ENCODE data around the gene PIK3R1.

Gene PIK3R1

DNA sequence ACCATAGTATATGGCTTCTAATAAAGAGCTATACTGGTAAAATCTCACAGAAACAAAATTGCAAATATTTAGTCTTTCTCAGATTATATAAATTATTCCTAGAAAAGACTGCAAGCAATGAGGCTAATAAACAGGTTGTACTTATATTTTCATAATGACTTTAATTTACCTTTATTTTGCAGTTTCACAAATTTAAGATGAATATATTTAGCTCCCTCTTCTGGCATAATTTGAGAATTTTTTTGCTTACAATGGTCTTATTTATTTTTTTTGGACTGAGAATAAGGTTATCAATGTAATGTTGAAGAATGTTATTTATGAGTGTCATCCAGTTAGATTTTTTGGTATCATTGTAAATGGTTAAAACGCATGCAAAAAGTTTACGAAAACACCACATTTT lies 56.7 kb downstream of the PIK3R1 start:
- TF ChIP-seq, protein P1, sequence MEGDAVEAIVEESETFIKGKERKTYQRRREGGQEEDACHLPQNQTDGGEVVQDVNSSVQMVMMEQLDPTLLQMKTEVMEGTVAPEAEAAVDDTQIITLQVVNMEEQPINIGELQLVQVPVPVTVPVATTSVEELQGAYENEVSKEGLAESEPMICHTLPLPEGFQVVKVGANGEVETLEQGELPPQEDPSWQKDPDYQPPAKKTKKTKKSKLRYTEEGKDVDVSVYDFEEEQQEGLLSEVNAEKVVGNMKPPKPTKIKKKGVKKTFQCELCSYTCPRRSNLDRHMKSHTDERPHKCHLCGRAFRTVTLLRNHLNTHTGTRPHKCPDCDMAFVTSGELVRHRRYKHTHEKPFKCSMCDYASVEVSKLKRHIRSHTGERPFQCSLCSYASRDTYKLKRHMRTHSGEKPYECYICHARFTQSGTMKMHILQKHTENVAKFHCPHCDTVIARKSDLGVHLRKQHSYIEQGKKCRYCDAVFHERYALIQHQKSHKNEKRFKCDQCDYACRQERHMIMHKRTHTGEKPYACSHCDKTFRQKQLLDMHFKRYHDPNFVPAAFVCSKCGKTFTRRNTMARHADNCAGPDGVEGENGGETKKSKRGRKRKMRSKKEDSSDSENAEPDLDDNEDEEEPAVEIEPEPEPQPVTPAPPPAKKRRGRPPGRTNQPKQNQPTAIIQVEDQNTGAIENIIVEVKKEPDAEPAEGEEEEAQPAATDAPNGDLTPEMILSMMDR (IDR thresholded peaks at IDR 0.05; ENCODE audit: low read depth, low read length, missing control alignments): no peak
- DNase-seq (ENCODE audit: low read depth): no peak
- no peak overlapping the region for H3K4me3 ChIP-seq (ENCODE audit: low read depth, low read length)

DNA sequence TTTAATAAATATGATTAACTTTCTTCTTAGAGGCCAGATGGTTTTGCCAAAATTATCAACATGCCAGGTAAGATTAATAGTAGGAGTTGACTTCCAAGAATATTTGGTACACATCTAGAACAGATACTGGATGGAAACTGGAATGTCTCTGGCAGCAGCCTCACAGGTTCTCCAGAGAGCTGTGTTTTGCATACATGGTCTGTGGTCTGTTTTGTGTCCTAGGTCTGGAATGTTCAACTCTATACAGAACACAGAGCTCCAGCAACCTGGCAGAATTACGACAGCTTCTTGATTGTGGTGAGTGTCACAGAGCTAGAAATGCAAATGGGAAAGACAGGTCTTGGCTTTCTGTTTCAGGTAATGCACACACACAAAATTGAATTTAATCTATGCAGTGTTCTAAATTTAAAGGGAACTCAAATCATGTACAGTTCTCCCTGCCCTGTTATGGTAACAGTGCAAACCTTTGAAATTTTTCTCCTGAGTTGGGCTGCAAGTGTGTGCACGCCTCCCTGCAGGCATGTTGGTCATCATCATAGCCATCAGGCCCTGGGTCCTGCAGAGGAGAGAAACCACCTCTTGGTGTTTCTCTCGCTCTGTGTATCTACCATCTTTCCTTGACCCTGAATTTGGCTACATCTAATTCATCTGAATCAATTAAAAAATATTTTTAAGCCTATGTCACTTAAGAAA lies 58.3 kb downstream of the PIK3R1 start:
- DNase-seq (ENCODE audit: low read depth): no peak
- no peak overlapping the region for H3K4me3 ChIP-seq (ENCODE audit: low read depth, low read length)
- TF ChIP-seq, protein P1 (IDR thresholded peaks at IDR 0.05; ENCODE audit: low read depth, low read length, missing control alignments): no peak

DNA sequence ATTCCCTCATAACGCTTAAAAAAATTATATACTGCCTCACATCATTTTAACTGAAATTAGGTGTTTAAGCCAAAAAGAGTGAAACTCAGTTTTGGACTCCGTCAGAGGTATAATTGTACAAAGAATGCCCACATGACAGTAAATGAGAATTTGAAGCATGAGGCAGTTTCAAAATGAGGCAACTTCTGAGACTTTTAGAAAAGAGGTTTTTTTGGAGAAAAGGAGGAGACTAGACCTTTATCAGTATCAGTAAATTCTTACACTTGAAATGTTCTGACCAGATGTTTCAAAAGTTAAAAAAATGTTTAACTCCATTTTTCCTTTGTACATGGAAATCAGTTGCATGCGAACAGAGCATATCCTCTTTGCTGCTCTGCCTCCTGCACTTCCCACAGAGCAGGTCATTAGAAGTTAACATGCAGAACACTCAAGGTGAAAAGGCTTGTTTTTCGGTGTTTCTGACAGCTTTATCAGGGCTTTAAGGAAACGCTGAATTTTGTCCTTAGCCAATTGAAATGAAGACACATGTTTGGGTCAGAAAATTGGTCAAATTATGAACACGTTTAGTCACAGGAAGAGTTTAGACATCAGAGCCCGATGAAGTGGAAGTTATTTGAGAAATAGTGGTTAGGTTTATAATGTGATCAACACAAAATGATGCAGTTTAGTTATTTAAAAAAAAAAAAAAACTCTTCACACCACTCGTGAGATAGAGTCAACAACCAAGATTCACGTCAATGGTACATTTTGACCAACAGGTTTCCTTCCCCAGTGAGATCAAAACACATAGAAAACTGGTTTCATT lies 59.5 kb downstream of the PIK3R1 start:
- peak; percentile 38 for DNase-seq (ENCODE audit: low read depth)
- TF ChIP-seq, protein P1 (IDR thresholded peaks at IDR 0.05; ENCODE audit: low read depth, low read length, missing control alignments): no peak

DNA sequence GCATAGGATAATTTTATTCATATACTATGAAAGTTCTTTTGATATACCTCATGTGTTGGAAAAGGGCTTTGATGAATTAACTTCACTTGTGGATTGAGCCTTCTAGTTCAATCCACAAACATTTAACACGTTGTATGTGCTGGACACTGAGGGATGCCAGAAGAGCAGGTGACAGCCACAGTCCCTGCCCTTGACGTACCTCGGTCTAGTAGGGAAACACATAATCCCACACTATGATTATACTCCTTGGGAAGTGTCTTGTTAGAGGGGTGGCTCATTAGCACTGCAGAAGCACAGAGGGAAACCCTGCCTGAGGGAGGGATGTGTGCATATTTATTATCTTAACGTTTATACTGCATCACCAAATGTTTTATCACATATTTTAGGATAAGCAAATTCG lies 61.2 kb downstream of the PIK3R1 start:
- DNase-seq (ENCODE audit: low read depth): no peak
- TF ChIP-seq, protein P1 (IDR thresholded peaks at IDR 0.05; ENCODE audit: low read depth, low read length, missing control alignments): no peak
- no peak overlapping the region for H3K4me3 ChIP-seq (ENCODE audit: low read depth, low read length)

More for the DNA sequence above, 59.5 kb downstream of the PIK3R1 start:
- no peak overlapping the region for H3K4me3 ChIP-seq (ENCODE audit: low read depth, low read length)

DNA sequence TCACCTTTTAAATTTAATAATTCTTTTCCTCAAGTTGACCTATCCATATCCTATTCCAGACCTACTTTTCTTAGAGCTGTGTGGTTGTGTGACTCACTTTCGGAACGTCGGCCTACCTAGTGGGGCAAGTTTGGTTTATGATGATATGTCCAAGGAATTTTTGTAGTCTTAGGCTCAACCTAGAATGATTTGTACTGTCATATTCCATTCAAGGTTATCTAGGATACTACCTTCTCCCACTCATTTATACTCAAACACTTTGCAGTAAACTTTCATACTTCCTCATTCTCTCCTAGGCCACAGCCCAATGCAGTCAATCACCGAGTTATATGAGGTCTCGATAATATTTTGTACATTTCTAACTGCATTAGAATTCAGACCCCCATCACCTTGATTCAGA lies 61.9 kb downstream of the PIK3R1 start:
- no peak for DNase-seq (ENCODE audit: low read depth)

DNA sequence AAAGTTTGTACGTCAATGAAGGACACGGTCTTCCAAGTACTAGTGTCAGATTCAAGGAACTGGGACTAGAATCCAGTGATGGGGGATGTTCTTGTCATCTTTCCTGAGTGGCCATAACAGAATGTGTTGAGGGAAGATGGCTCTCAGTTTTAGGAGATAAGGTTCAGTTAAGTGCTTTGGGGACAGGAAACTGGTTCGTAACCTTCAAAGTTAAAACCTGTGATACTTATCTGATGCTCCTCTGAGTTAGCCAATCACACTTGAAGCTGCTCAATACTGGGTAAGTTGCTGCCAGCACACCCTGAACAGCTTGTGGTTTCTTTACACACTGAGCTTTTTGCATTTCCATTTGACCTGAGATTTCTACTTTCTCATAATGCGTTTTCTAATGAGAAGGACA lies 64.4 kb downstream of the PIK3R1 start:
- no peak overlapping the region for H3K4me3 ChIP-seq (ENCODE audit: low read depth, low read length)
- no peak for DNase-seq (ENCODE audit: low read depth)
- TF ChIP-seq, protein P1 (IDR thresholded peaks at IDR 0.05; ENCODE audit: low read depth, low read length, missing control alignments): no peak

More for the DNA sequence above, 61.9 kb downstream of the PIK3R1 start:
- TF ChIP-seq, protein P1 (IDR thresholded peaks at IDR 0.05; ENCODE audit: low read depth, low read length, missing control alignments): no peak
- H3K4me3 ChIP-seq (ENCODE audit: low read depth, low read length): no peak overlapping the region

Data from GM12864 (cell line).